ENCODE measurements around the gene CHRFAM7A.
"Not testable (repeated sequence)": the region's sequence is repeated elsewhere in the genome, so short reads cannot be mapped to it uniquely, and the experiment has no call there.

GRCh38 chr15:30438348-30438747 lies 45.0 kb upstream of the CHRFAM7A start:
- not testable (repeated sequence) for TF ChIP-seq POLR2A (IDR thresholded peaks at IDR 0.05; ENCODE audit: low read length); GATA1 (IDR thresholded peaks at IDR 0.05; ENCODE audit: low read depth, low read length)
